IPS DF 6.9 (cell line): ENCODE data around the gene FMN2.
A peak's percentile ranks its signal among the peaks of the same experiment; 100 is the strongest.

Experiments
- DNase-seq: peaks from one replicate; pipeline ENCODE4 v3.0.0-alpha.2; 2013; ENCODE audit warnings: low read depth, low spot score
- H3K27ac ChIP-seq: one replicate; pipeline ENCODE4 v1.5.1; 2013; ENCODE audit warnings: low read length, control low read depth
- H3K27me3 ChIP-seq: 2 replicates; pipeline ENCODE4 v1.6.1; 2013; ENCODE audit warnings: mild to moderate bottlenecking, low read length; ENCODE audit not compliant: control insufficient read depth, insufficient read depth
- H3K36me3 ChIP-seq: 2 replicates; pipeline ENCODE4 v1.6.1; 2013; ENCODE audit warnings: low read length; ENCODE audit not compliant: control insufficient read depth, insufficient read depth
- H3K4me1 ChIP-seq: 2 replicates; pipeline ENCODE4 v1.6.1; 2013; ENCODE audit warnings: low read length; ENCODE audit not compliant: control insufficient read depth, insufficient read depth
- H3K4me3 ChIP-seq: 2 replicates; pipeline ENCODE4 v1.5.1; 2013; ENCODE audit warnings: mild to moderate bottlenecking, low read length
- H3K9me3 ChIP-seq: 2 replicates; pipeline ENCODE4 v1.6.1; 2013; ENCODE audit warnings: low read length, inconsistent platforms; ENCODE audit not compliant: control insufficient read depth, insufficient read depth
- WGBS: extraction: QIAGEN DNeasy Blood & Tissue Kit; methylation state at CpG from one replicate; pipeline ENCODE4 v1.1.7; 2013; ENCODE audit warnings: mixed read lengths, missing lambda C conversion rate; ENCODE audit not compliant: insufficient read length, insufficient coverage; 5-methylcytosine and 5-hydroxymethylcytosine counted together

FMN2 gene

DNA sequence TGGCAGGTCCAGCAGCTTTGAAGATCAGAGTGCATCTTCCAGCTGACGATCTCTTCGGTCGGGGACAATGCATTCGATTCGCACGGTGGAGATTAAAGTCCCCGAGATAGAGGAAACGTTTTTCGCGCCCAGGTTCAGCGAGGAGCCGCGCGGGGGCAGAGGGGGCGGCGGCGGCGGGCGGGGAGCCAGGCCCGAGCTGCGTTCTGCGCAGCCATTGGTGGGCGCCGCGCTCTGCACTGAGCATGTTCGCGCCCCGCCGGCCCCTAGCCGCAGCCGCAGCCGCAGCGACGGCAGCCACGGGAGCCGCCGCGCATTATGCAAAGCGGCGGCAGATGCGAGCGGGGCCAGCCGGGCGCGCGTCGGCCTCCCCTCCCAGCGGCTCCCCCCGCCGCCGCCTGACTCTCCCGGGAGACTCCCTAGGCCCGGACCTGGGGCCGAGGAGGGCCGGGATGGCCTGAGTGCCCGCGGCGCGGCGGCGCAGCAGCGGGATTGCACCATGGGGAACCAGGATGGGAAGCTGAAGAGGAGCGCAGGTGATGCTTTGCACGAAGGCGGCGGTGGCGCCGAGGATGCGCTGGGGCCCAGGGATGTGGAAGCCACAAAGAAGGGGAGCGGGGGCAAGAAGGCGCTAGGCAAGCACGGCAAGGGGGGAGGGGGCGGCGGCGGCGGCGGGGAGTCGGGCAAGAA lies at the start of gene FMN2:
FMN2 (plus strand) TSS at position 270 of the 687 bp plus-strand sequence; CDS start at position 497, 227 bp downstream.
- WGBS: no CpG with 5 or more reads among the region's 78 CpGs
- no peaks in the 10 kb centered on the region for H3K36me3 ChIP-seq
- no peak for DNase-seq
- peak within 1 kb of the TSS; percentile 44; the same call in 1 of the 2 replicates for H3K4me3 ChIP-seq
- no peaks in the 10 kb centered on the region; the same call in 1 of the 2 replicates for H3K4me1 ChIP-seq
- peaks cover 12% of the 10 kb centered on the region; the same call in 1 of the 2 replicates for H3K27me3 ChIP-seq
- H3K27ac ChIP-seq: no peak within 1 kb of the TSS
- no peaks in the 10 kb centered on the region for H3K9me3 ChIP-seq

DNA sequence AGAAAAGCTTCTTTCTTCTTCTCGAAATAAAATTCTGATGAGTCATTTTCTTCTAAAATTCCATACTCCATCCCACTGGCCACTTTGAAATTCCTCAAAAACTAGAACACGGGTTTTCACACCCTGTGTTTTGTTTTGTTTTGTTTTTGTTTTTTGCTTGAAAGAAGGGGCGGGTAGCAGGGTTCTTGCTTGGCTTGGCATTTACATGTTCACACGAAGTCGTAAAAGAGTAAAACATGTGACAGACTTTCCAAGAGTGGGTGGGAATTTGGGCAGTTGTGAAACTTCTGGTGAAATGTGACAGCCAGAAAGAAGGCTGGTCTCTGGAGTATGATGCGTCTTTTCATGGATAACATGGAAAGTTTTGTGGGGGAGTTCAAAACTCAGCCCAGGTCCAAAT lies 47.1 kb upstream of the FMN2 start:
- WGBS: no CpG with 5 or more reads among the region's 6 CpGs
- H3K4me1 ChIP-seq: no peaks in the 10 kb centered on the region
- DNase-seq: no peak
- no peaks in the 10 kb centered on the region for H3K27me3 ChIP-seq
- H3K27ac ChIP-seq: no peak overlapping the region
- H3K36me3 ChIP-seq: no peaks in the 10 kb centered on the region
- H3K4me3 ChIP-seq: no peak overlapping the region
- H3K9me3 ChIP-seq: no peaks in the 10 kb centered on the region

DNA sequence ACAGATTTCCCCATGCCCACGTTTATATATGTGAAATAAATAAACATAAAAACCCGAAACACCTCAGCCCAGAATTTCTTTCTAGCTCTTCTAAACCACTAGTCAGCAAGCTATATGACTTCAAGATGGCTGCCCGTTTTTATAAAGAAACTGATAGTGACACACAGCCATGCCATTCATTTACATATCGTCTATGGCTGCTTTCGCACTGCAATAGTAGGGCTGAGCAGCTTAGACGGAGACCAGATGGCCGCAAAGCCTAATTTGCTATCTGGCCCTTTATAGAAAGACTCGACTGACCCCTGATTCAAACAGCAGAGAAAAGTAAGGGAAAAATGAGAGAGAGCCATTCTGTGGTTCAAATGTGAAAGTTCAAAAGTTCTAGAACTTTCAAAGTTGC lies 45.7 kb upstream of the FMN2 start:
- WGBS: no CpG with 5 or more reads among the region's 8 CpGs
- no peak for DNase-seq
- no peaks in the 10 kb centered on the region for H3K4me1 ChIP-seq

GRCh38 chr1:240054109-240054701 lies 37.5 kb upstream of the FMN2 start:
- Histone ChIP-seq H3K4me1 (no peaks in the 10 kb centered on the region), H3K27me3 (no peaks in the 10 kb centered on the region), H3K36me3 (no peaks in the 10 kb centered on the region), H3K9me3 (no peaks in the 10 kb centered on the region), H3K27ac (no peak overlapping the region), H3K4me3 (no peak overlapping the region)
- DNase-seq: no peak
- WGBS: no CpG with 5 or more reads among the region's 9 CpGs

More for the DNA sequence above, 45.7 kb upstream of the FMN2 start:
- H3K9me3 ChIP-seq: no peaks in the 10 kb centered on the region
- H3K4me3 ChIP-seq: no peak overlapping the region
- no peaks in the 10 kb centered on the region for H3K27me3 ChIP-seq
- no peaks in the 10 kb centered on the region for H3K36me3 ChIP-seq
- no peak overlapping the region for H3K27ac ChIP-seq

GRCh38 chr1:240055936-240056335 lies 35.7 kb upstream of the FMN2 start:
- Histone ChIP-seq H3K27me3 (no peaks in the 10 kb centered on the region), H3K9me3 (no peaks in the 10 kb centered on the region), H3K4me1 (no peaks in the 10 kb centered on the region), H3K4me3 (no peak overlapping the region), H3K27ac (no peak overlapping the region), H3K36me3 (no peaks in the 10 kb centered on the region)
- WGBS: no CpG with 5 or more reads among the region's 1 CpG
- no peak for DNase-seq

GRCh38 chr1:240056350-240056749 lies 35.3 kb upstream of the FMN2 start:
- Histone ChIP-seq H3K4me1 (no peaks in the 10 kb centered on the region), H3K4me3 (no peak overlapping the region), H3K27ac (no peak overlapping the region), H3K27me3 (no peaks in the 10 kb centered on the region), H3K36me3 (no peaks in the 10 kb centered on the region), H3K9me3 (no peaks in the 10 kb centered on the region)
- WGBS: no CpG with 5 or more reads among the region's 3 CpGs
- DNase-seq: no peak

GRCh38 chr1:240058049-240058448 lies 33.6 kb upstream of the FMN2 start:
- no peaks in the 10 kb centered on the region for H3K36me3 ChIP-seq
- DNase-seq: no peak
- H3K27me3 ChIP-seq: no peaks in the 10 kb centered on the region
- H3K4me1 ChIP-seq: no peaks in the 10 kb centered on the region
- no CpG with 5 or more reads among the region's 9 CpGs for WGBS
- H3K4me3 ChIP-seq: no peak overlapping the region
- no peak overlapping the region for H3K27ac ChIP-seq
- no peaks in the 10 kb centered on the region for H3K9me3 ChIP-seq

DNA sequence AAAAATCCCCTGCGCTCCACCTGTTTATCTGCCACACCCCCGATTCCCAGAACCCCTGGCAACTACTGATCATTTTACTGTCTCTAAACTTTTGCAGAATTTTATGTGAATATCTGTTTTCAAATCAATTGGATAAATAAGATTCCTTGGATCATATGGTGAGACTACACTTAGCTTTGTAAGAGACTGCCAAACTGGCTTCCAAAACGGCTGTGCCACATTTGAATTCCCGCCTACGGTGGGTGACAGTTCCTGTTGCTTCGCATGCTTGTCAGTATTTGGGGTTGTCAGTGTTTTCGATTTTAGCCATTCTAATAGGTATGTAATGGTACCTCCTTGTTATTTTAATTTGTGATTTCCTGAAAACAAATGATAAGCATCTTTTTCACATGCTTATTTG lies 22.7 kb upstream of the FMN2 start:
- Histone ChIP-seq H3K27me3 (no peaks in the 10 kb centered on the region), H3K4me3 (no peak overlapping the region), H3K36me3 (no peaks in the 10 kb centered on the region), H3K9me3 (no peaks in the 10 kb centered on the region), H3K4me1 (peaks cover 2% of the 10 kb centered on the region; the same call in 1 of the 2 replicates), H3K27ac (no peak overlapping the region)
- WGBS: no CpG with 5 or more reads among the region's 7 CpGs
- DNase-seq: no peak

- no peaks in the 10 kb centered on the region for H3K36me3 ChIP-seq
- H3K9me3 ChIP-seq: no peaks in the 10 kb centered on the region
- no peak overlapping the region for H3K4me3 ChIP-seq
- H3K4me1 ChIP-seq: peaks cover 2% of the 10 kb centered on the region; the same call in 1 of the 2 replicates
- no peak for DNase-seq
- H3K27ac ChIP-seq: no peak overlapping the region
- H3K27me3 ChIP-seq: no peaks in the 10 kb centered on the region
Measured at GRCh38 chr1:240070188-240070587, 21.5 kb upstream of the FMN2 start.

- no peak overlapping the region for H3K4me3 ChIP-seq
- peaks cover 2% of the 10 kb centered on the region; the same call in 1 of the 2 replicates for H3K4me1 ChIP-seq
- no peaks in the 10 kb centered on the region for H3K36me3 ChIP-seq
- H3K27me3 ChIP-seq: no peaks in the 10 kb centered on the region
- H3K9me3 ChIP-seq: no peaks in the 10 kb centered on the region
- WGBS: 100% methylated on average over 2 of the region's 3 CpGs
- no peak overlapping the region for H3K27ac ChIP-seq
- no peak for DNase-seq
Measured at GRCh38 chr1:240073097-240073496, 18.6 kb upstream of the FMN2 start.

DNA sequence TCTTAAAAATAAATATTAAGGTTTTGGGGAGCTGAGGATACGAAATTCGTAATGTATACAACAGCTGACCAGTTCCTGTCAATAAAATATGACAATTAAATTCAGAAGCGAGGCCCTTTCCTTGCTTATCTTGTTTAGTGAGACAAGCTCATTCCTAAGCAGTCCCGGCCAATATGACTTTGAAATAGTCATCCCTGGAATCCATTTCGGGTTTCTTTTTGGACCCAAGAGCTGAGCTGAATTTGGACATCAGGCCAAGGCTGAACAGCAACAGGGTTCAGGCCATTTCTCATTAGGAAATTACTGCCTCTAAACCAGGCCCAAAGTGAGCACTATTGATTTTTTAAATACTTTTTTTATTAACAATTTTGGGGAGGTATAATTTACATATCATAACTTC lies 17.3 kb upstream of the FMN2 start:
- no peak for DNase-seq
- no peaks in the 10 kb centered on the region for H3K9me3 ChIP-seq
- no peak overlapping the region for H3K27ac ChIP-seq
- no peaks in the 10 kb centered on the region for H3K27me3 ChIP-seq
- peaks cover 2% of the 10 kb centered on the region; the same call in 1 of the 2 replicates for H3K4me1 ChIP-seq
- WGBS: no CpG with 5 or more reads among the region's 5 CpGs
- no peaks in the 10 kb centered on the region for H3K36me3 ChIP-seq
- no peak overlapping the region for H3K4me3 ChIP-seq
